Kidney (tissue), 14 donors: ENCODE measurements around the gene IL22RA2. TPM values are rescaled to one million over a fixed set of nuclear protein-coding genes. Genes with fewer than 3 reads are reported as not detected.
"Not testable (repeated sequence)": the region's sequence is repeated elsewhere in the genome, so short reads cannot be mapped to it uniquely, and the experiment has no call there.

ENCODE experiments used
- DNase-seq, 5 donors: peaks; one replicate each; pipeline ENCODE4 v3.0.0-alpha.2; 2013 to 2020
- FAIRE-seq: peaks from 2 replicates; lab custom pipeline; 2012; peaks lifted over from hg19 to GRCh38; lab: Jason Lieb, UNC
- H3K27ac ChIP-seq, 2 donors: one replicate each; pipeline ENCODE4 v1.7.0; 2013; ENCODE audit warnings: low read depth in 2 of 2, low read length in 2 of 2, inconsistent platforms in 1 of 2
- H3K27me3 ChIP-seq: one replicate; pipeline ENCODE4 v1.7.1; 2013; ENCODE audit warnings: low read length, inconsistent platforms; ENCODE audit not compliant: control insufficient read depth, insufficient read depth
- H3K36me3 ChIP-seq, 3 donors: one replicate each; pipeline versions ENCODE4 v1.7.0 to v1.7.1; 2013; ENCODE audit warnings: low read length in 3 of 3, control low read depth in 1 of 3, inconsistent platforms in 1 of 3; ENCODE audit not compliant: insufficient read depth in 3 of 3, control insufficient read depth in 2 of 3
- H3K4me1 ChIP-seq, 3 donors: one replicate each; pipeline versions ENCODE4 v1.7.0 to v1.7.1; 2013; ENCODE audit warnings: low read length in 3 of 3, inconsistent platforms in 1 of 3, low read depth in 1 of 3; ENCODE audit not compliant: control insufficient read depth in 2 of 3, insufficient read depth in 2 of 3
- H3K4me3 ChIP-seq, 3 donors: one replicate each; pipeline versions ENCODE4 v1.7.0 to v1.8.1; 2013; ENCODE audit warnings: low read length in 3 of 3, control low read depth in 1 of 3, inconsistent platforms in 1 of 3
- H3K9ac ChIP-seq, 3 donors: one replicate each; pipeline versions ENCODE4 v1.7.0 to v1.7.1; 2013; ENCODE audit warnings: low read length in 3 of 3, control low read depth in 1 of 3, inconsistent platforms in 1 of 3
- H3K9me3 ChIP-seq, 3 donors: one replicate each; pipeline versions ENCODE4 v1.7.0 to v1.7.1; 2013; ENCODE audit warnings: low read length in 3 of 3, control low read depth in 1 of 3, inconsistent platforms in 1 of 3; ENCODE audit not compliant: control insufficient read depth in 2 of 3, insufficient read depth in 1 of 3
- CTCF ChIP-seq: IDR thresholded peaks from 3 replicates; pipeline ENCODE4 v1.5.1; 2012; ENCODE audit warnings: mild to moderate bottlenecking, moderate library complexity, borderline replicate concordance; ENCODE audit not compliant: insufficient read depth; ENCODE audit errors: extremely low read depth
- intact Hi-C: fragments of 100-400 bp; cut with DNase I; formaldehyde crosslinking; loops from one replicate; pipeline ENCODE4 v1.11.1; 2022
- polyA plus RNA-seq: library from polyadenylated mRNA; stranded (reverse); fragments of 350-450 nt; fragmentation: Illumina TruSeq; extraction: RNeasy Lipid Tissue Mini Kit (QIAGEN cat#74804); gene quantifications from one replicate; pipeline ENCODE4 v1.2.3, GENCODE V29; 2014; ENCODE audit warnings: low read depth, low replicate concordance; ENCODE audit not compliant: insufficient read depth
- total RNA-seq: library from RNA; stranded (reverse); fragmentation: NEBNext Ultra II Directional; extraction: Animal tissue kit (Norgen Biotek cat#: 25700); gene quantifications from one replicate; pipeline ENCODE4 v1.2.1, GENCODE V29; 2021
- donor health status: control.
- donor health status: control.
- donor health status: control.
- donor health status: control.
- donor health status: control.
- donor health status: DM: yes; HTN: yes; CAD: no.
- donor health status: Normal renal cell carcinoma (clear cell type).

The IL22RA2 gene
- total and polyA plus RNA-seq, 2 donors from 2014 or later, result not detected

GRCh38 chr6:137216875-137217553 is 43.6 kb upstream of the IL22RA2 start:
- no peak overlapping the region for H3K27ac ChIP-seq
- peak overlapping the region in 2 of 3 donors; percentile 97 to 99 for H3K4me3 ChIP-seq
- TF ChIP-seq CTCF, result no peak
- H3K4me1 ChIP-seq, result peaks cover 0 to 28% (median 16%) of the 10 kb centered on the region in 3 donors
- FAIRE-seq (no peak), DNase-seq (no peak)
- H3K9ac ChIP-seq, result peak overlapping the region in 2 of 3 donors; percentile 8 to 98
- no peaks in the 10 kb centered on the region for H3K36me3 ChIP-seq
- H3K9me3 ChIP-seq, result no peaks in the 10 kb centered on the region
- H3K27me3 ChIP-seq, result no peaks in the 10 kb centered on the region
- intact Hi-C loops, result no loop called here

GRCh38 chr6:137216106-137216505 is 42.7 kb upstream of the IL22RA2 start:
- FAIRE-seq, result no peak
- intact Hi-C loops, result no loop called here
- peak overlapping the region in 1 of 3 donors; percentile 1 for H3K4me3 ChIP-seq

GRCh38 chr6:137215630-137216029 is 42.2 kb upstream of the IL22RA2 start:
- peaks cover 0 to 31% (median 19%) of the 10 kb centered on the region in 3 donors for H3K4me1 ChIP-seq

More at GRCh38 chr6:137216106-137216505, 42.7 kb upstream of the IL22RA2 start:
- H3K9ac ChIP-seq, result no peak overlapping the region
- no peak for DNase-seq
- no peaks in the 10 kb centered on the region for H3K36me3 ChIP-seq
- H3K27ac ChIP-seq, result no peak overlapping the region
- peaks cover 0 to 28% (median 16%) of the 10 kb centered on the region in 3 donors for H3K4me1 ChIP-seq
- TF ChIP-seq CTCF, result no peak
- H3K9me3 ChIP-seq, result no peaks in the 10 kb centered on the region
- H3K27me3 ChIP-seq, result no peaks in the 10 kb centered on the region

GRCh38 chr6:137214931-137215330 is 41.5 kb upstream of the IL22RA2 start:
- intact Hi-C loops, result no loop called here
- Histone ChIP-seq H3K4me1 (peaks cover 0 to 31% (median 19%) of the 10 kb centered on the region in 3 donors), H3K9ac (no peak overlapping the region), H3K27ac (no peak overlapping the region), H3K4me3 (no peak overlapping the region), H3K36me3 (no peaks in the 10 kb centered on the region), H3K9me3 (no peaks in the 10 kb centered on the region), H3K27me3 (no peaks in the 10 kb centered on the region)
- no peak for TF ChIP-seq CTCF
- FAIRE-seq (no peak), DNase-seq (no peak)

More at GRCh38 chr6:137215630-137216029, 42.2 kb upstream of the IL22RA2 start:
- H3K27ac ChIP-seq, DNase-seq, H3K9me3 ChIP-seq, H3K9ac ChIP-seq, H3K36me3 ChIP-seq, intact Hi-C loops, H3K27me3 ChIP-seq, FAIRE-seq, H3K4me3 ChIP-seq: not testable (repeated sequence)
